CD4-positive, alpha-beta T cell treated with Interleukin-12 subunit alpha and Interleukin-12 subunit beta, for 1 hour (primary cell): ENCODE measurements around the gene CXCL14.

Experiments used
- DNase-seq: peaks from one replicate; pipeline ENCODE4 v3.0.0-alpha.2; 2020

CXCL14 gene

GRCh38 chr5:135578685-135579341 is at the start of gene CXCL14:
CXCL14 (minus strand) TSS chr5:135578991; CDS start chr5:135578778, 213 bp downstream.
- no peak for DNase-seq

GRCh38 chr5:135626636-135627035 is 47.8 kb upstream of the CXCL14 start:
- no peak for DNase-seq

GRCh38 chr5:135625961-135626360 is 47.2 kb upstream of the CXCL14 start:
- DNase-seq, result no peak

GRCh38 chr5:135625486-135625885 is 46.7 kb upstream of the CXCL14 start:
- DNase-seq, result no peak

GRCh38 chr5:135625061-135625460 is 46.3 kb upstream of the CXCL14 start:
- DNase-seq, result no peak

GRCh38 chr5:135623186-135623715 is 44.5 kb upstream of the CXCL14 start:
- no peak for DNase-seq

- DNase-seq, result no peak
These were observed 36.9 kb upstream of the CXCL14 start for GRCh38 chr5:135615581-135616260.

GRCh38 chr5:135615171-135615570 is 36.4 kb upstream of the CXCL14 start:
- DNase-seq, result no peak

- no peak for DNase-seq
These were observed 31.2 kb upstream of the CXCL14 start for GRCh38 chr5:135609981-135610380.

GRCh38 chr5:135608761-135609443 is 30.1 kb upstream of the CXCL14 start:
- DNase-seq, result no peak

- no peak for DNase-seq
These were observed 29.6 kb upstream of the CXCL14 start for GRCh38 chr5:135608361-135608760.

- DNase-seq, result no peak
These were observed 27.6 kb upstream of the CXCL14 start for GRCh38 chr5:135606431-135606830.

GRCh38 chr5:135605221-135605620 is 26.4 kb upstream of the CXCL14 start:
- no peak for DNase-seq

GRCh38 chr5:135604056-135604455 is 25.3 kb upstream of the CXCL14 start:
- DNase-seq, result no peak

- no peak for DNase-seq
These were observed 24.3 kb upstream of the CXCL14 start for GRCh38 chr5:135602882-135603721.

- no peak for DNase-seq
These were observed 22.7 kb upstream of the CXCL14 start for GRCh38 chr5:135601466-135601865.

GRCh38 chr5:135600971-135601381 is 22.2 kb upstream of the CXCL14 start:
- no peak for DNase-seq

- DNase-seq, result no peak
These were observed 21.4 kb upstream of the CXCL14 start for GRCh38 chr5:135600152-135600570.

GRCh38 chr5:135599421-135600151 is 20.8 kb upstream of the CXCL14 start:
- DNase-seq, result no peak

- no peak for DNase-seq
These were observed 20.1 kb upstream of the CXCL14 start for GRCh38 chr5:135598691-135599395.

GRCh38 chr5:135596788-135597187 is 18.0 kb upstream of the CXCL14 start:
- no peak for DNase-seq
